Fibroblast of villous mesenchyme (primary cell): ENCODE results near the gene SLC19A1. TPM values are rescaled to one million over a fixed set of nuclear protein-coding genes. Genes with fewer than 3 reads are reported as not detected.

Experiments used
- DNase-seq: peaks from one replicate; pipeline ENCODE4 v3.0.0-alpha.2; 2010; ENCODE audit warnings: low read depth
- H3K4me3 ChIP-seq: 2 replicates; pipeline ENCODE4 v1.5.1; 2011; ENCODE audit warnings: low read depth, mild to moderate bottlenecking, low read length
- CTCF ChIP-seq: IDR thresholded peaks from 2 replicates; pipeline ENCODE4 v1.5.1; 2012; ENCODE audit warnings: low read depth, mild to moderate bottlenecking, low read length; ENCODE audit not compliant: insufficient read depth
- total RNA-seq: library from RNA; depleted of rRNA; stranded (reverse); fragments of >200 nt; gene quantifications from 2 replicates; pipeline ENCODE4 v1.2.3, GENCODE V29; 2012

SLC19A1 gene
- total RNA-seq, 1 donor, result 6.5 TPM

DNA sequence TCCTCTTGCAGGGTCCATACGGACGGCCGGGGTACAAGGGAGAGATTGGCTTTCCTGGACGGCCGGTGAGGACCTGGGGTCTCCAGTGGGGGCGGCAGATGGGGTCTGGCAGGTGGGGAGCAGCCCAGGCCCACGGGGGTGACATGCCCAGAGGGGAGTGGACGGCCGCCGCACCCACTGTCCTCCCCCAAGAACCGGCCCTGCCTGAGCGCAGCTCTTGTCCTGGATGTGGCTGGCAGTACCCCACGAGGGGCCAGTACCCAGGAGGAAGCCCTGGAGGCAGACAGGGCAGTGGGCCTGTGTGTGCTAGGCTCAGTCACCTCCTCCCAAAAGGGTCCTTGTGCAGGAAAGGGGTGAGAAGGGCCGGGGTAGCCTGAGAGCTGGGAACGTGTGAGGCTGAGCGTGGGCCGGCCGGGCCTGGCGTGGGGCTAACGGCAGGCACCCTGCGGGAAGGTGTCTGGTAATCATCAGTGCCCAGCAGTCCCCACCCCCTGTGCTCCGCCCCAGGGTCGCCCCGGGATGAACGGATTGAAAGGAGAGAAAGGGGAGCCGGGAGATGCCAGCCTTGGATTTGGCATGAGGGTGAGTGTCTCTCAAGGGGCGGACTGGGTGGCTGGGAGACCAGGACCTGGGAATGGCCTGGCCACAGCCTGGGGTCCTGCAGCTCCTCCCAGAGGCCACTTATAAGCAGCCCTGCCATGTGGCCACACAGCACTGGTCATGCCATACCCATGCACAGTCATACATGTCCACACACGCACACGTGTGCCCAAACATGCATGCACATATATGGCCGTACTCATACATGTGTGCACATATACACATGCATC is 47.2 kb downstream of the SLC19A1 start:
- no peak for DNase-seq
- no peak for TF ChIP-seq CTCF

GRCh38 chr21:45494135-45494850 is 47.9 kb downstream of the SLC19A1 start:
- no peak for TF ChIP-seq CTCF
- DNase-seq, result no peak

More for the DNA sequence above, 47.2 kb downstream of the SLC19A1 start:
- H3K4me3 ChIP-seq, result no peak overlapping the region

DNA sequence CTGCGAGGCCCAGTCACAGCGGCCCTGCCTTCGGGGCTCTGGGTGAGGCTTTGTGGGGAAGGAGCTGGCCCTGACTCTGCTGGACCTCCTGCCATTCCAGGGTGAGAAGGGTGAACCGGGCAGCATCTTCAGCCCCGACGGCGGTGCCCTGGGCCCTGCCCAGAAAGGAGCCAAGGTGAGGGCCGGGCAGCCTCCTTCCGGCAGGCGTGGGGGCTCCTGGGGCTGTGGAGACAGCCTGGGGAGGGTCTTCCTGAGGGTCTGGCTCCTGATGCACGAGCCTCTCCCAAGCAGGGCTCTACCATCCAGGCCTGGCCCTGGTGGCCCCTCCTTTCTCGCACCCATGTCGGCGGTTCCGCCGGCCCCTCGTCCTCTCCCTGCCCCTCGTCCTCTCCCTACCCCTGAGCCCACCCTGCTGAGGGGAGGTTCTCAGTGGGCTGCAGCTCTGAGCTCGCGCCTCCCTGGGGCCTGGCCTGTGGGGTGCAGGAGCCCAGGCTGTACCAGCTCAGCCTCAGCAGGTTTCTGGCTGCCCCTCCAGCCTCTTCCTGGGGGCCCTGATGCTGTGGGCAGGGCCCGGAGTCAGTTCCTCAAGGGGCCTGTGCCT is 48.7 kb downstream of the SLC19A1 start:
- no peak for DNase-seq
- no peak for TF ChIP-seq CTCF
- no peak overlapping the region for H3K4me3 ChIP-seq

More at GRCh38 chr21:45494135-45494850, 47.9 kb downstream of the SLC19A1 start:
- H3K4me3 ChIP-seq, result no peak overlapping the region

GRCh38 chr21:45492765-45493164 is 49.5 kb downstream of the SLC19A1 start:
- DNase-seq, result no peak
- no peak for TF ChIP-seq CTCF

DNA sequence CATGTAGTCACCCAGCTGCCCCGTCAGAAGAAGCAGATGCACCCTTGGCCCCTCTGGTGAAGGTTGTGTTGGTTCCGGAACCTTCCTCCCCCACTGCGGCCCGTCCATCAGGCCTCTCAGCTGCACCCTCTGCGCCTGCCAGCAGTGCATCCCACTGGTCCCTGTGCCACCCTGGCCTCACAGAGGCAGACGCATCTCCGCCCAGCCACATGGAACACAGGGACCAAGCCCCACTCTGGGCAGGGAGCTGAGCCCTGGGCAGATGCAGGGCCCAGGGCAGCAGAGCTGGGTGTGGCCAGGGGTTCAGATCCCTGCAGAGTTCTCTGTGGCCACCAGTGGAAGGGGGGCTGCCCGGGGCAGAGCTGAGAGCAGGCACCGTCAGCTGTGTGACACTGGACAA is 50.6 kb downstream of the SLC19A1 start:
- no peak for DNase-seq
- no peak for TF ChIP-seq CTCF
- no peak overlapping the region for H3K4me3 ChIP-seq

More at GRCh38 chr21:45492765-45493164, 49.5 kb downstream of the SLC19A1 start:
- no peak overlapping the region for H3K4me3 ChIP-seq

GRCh38 chr21:45491056-45491455 is 51.2 kb downstream of the SLC19A1 start:
- no peak overlapping the region for H3K4me3 ChIP-seq
- TF ChIP-seq CTCF, result no peak
- no peak for DNase-seq
